Vagina (tissue), 2 donors: ENCODE data around the gene HNRNPA3. TPM values are rescaled to one million over a fixed set of nuclear protein-coding genes. Genes with fewer than 3 reads are reported as not detected.
A peak's percentile ranks its signal among the peaks of the same experiment; 100 is the strongest.

Experiments
- DNase-seq, 2 donors: peaks; one replicate each; pipeline ENCODE4 v3.0.0-alpha.2; 2017; ENCODE audit errors: extremely low spot score in 2 of 2
- H3K27ac ChIP-seq: fragments of 200-600 bp; sonication (generic); one replicate; pipeline ENCODE4 v1.5.1; 2019
- H3K27me3 ChIP-seq: fragments of 200-600 bp; sonication (generic); one replicate; pipeline ENCODE4 v1.5.1; 2019
- H3K36me3 ChIP-seq, 2 donors: fragments of 200-600 bp; sonication (generic); one replicate each; pipeline ENCODE4 v1.5.1; 2017 to 2019
- H3K4me1 ChIP-seq: fragments of 200-600 bp; sonication (generic); one replicate; pipeline ENCODE4 v1.5.1; 2019
- H3K4me3 ChIP-seq, 2 donors: fragments of 200-600 bp; sonication (generic); 1 replicate in 1 of 2; 2 replicates in 1 of 2; pipeline ENCODE4 v1.5.1; 2016 to 2019
- H3K9me3 ChIP-seq: fragments of 200-600 bp; sonication (generic); one replicate; pipeline ENCODE4 v1.5.1; 2019
- POLR2A ChIP-seq, 2 donors: fragments of 450-650 bp; IDR thresholded peaks; one replicate each; pipeline ENCODE4 v1.6.1; 2017; ENCODE audit warnings: antibody characterized with exemption in 2 of 2, mild to moderate bottlenecking in 2 of 2, moderate library complexity in 2 of 2
- POLR2AphosphoS5 ChIP-seq, 2 donors: sonication (generic); formaldehyde crosslinking; IDR thresholded peaks; one replicate each; pipeline ENCODE4 v1.9.0; 2017; ENCODE audit warnings: antibody characterized with exemption in 2 of 2, mild to moderate bottlenecking in 2 of 2, low read depth in 1 of 2; ENCODE audit not compliant: insufficient read depth in 1 of 2
- intact Hi-C: fragments of 100-400 bp; cut with DNase I; formaldehyde crosslinking; loops from one replicate; pipeline ENCODE4 v1.15.1; 2023
- total RNA-seq: library from RNA; depleted of rRNA; stranded (reverse); fragments of >200 nt; gene quantifications from one replicate; pipeline ENCODE4 v1.2.3, GENCODE V29; 2016
- TF ChIP-seq, protein P1 (sequence below), 3 experiments: fragments of 450-650 bp in 2 of 3; fragments of 200-600 bp in 1 of 3; sonication (generic) in 1 of 3; IDR thresholded peaks; one replicate each; pipeline ENCODE4 v1.5.1; 2017 to 2019; ENCODE audit warnings: antibody characterized with exemption in 3 of 3, mild to moderate bottlenecking in 2 of 3, moderate library complexity in 2 of 3

The HNRNPA3 gene
- total RNA-seq: 77.8 TPM

GRCh38 chr2:177212106-177212890 is at the start of gene HNRNPA3:
Gene HNRNPA3 (plus strand): TSS chr2:177212794. CDS start chr2:177212800, 6 bp downstream.
- H3K9me3 ChIP-seq: no peaks in the 10 kb centered on the region
- TF ChIP-seq POLR2A (IDR thresholded peaks at IDR 0.05) (peak in 1 of 2 donors; percentile 92), POLR2AphosphoS5 (IDR thresholded peaks at IDR 0.05; ENCODE audit: insufficient read depth in 1 of 2, low read depth in 1 of 2) (peak; percentile 72 to 95)
- TF ChIP-seq, protein P1, sequence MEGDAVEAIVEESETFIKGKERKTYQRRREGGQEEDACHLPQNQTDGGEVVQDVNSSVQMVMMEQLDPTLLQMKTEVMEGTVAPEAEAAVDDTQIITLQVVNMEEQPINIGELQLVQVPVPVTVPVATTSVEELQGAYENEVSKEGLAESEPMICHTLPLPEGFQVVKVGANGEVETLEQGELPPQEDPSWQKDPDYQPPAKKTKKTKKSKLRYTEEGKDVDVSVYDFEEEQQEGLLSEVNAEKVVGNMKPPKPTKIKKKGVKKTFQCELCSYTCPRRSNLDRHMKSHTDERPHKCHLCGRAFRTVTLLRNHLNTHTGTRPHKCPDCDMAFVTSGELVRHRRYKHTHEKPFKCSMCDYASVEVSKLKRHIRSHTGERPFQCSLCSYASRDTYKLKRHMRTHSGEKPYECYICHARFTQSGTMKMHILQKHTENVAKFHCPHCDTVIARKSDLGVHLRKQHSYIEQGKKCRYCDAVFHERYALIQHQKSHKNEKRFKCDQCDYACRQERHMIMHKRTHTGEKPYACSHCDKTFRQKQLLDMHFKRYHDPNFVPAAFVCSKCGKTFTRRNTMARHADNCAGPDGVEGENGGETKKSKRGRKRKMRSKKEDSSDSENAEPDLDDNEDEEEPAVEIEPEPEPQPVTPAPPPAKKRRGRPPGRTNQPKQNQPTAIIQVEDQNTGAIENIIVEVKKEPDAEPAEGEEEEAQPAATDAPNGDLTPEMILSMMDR (IDR thresholded peaks at IDR 0.05): peak; percentile 0 to 34 (median 25)
- H3K27ac ChIP-seq: peak within 1 kb of the TSS; percentile 100
- peak; percentile 99 to 100 for DNase-seq
- H3K36me3 ChIP-seq: peaks cover under 1 to 20% of the 10 kb centered on the region in 2 donors
- peaks cover 54% of the 10 kb centered on the region for H3K4me1 ChIP-seq
- intact Hi-C loops: loop anchor here (2.0 kb wide), 1 partner anchor 53 kb away; the partner anchor contains the start of gene NFE2L2
- H3K4me3 ChIP-seq: peak within 1 kb of the TSS; percentile 74 to 96
- H3K27me3 ChIP-seq: no peaks in the 10 kb centered on the region

DNA sequence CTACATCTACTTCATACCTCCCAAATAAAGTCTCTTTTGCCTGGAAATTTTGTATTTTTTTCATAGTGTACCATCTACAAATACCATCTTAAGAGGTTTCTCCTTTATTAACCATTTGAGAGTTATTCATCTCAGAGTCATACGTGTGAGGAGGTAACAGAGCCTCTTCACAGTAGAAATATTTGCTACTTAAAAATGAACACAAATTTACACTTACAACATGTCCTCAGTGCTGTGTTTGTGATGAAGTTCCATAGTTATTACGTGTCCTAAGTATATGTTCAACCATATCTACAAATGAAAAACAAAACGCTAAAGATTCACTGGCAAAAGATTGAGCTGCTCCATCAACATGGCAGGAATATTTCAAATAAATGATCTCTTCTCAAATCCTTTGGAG is 48.5 kb upstream of the HNRNPA3 start:
- peak overlapping the region; percentile 24 to 41 for H3K4me3 ChIP-seq
- no peaks in the 10 kb centered on the region for H3K36me3 ChIP-seq
- peak overlapping the region; percentile 93 for H3K27ac ChIP-seq
- peaks cover 40% of the 10 kb centered on the region for H3K4me1 ChIP-seq
- DNase-seq: no peak
- no peaks in the 10 kb centered on the region for H3K9me3 ChIP-seq
- no peaks in the 10 kb centered on the region for H3K27me3 ChIP-seq
- TF ChIP-seq, protein P1 (IDR thresholded peaks at IDR 0.05): no peak
- no peak for TF ChIP-seq POLR2AphosphoS5 (IDR thresholded peaks at IDR 0.05; ENCODE audit: insufficient read depth in 1 of 2, low read depth in 1 of 2)
- TF ChIP-seq POLR2A (IDR thresholded peaks at IDR 0.05): no peak
- intact Hi-C loops: loop anchor here (2.0 to 10.0 kb wide), 2 partner anchors 169 to 591 kb away; no protein-coding TSS in a partner anchor

- peak overlapping the region; percentile 24 to 41 for H3K4me3 ChIP-seq
- intact Hi-C loops: loop anchor here (2.0 to 10.0 kb wide), 3 partner anchors 98 to 590 kb away; partner anchors contain the start of gene NFE2L2
- H3K27ac ChIP-seq: peak overlapping the region; percentile 93
- peak in 1 of 2 donors; percentile 92 for DNase-seq
- TF ChIP-seq, protein P1 (IDR thresholded peaks at IDR 0.05): peak; percentile 92 to 100 (median 99)
- TF ChIP-seq POLR2AphosphoS5 (IDR thresholded peaks at IDR 0.05; ENCODE audit: insufficient read depth in 1 of 2, low read depth in 1 of 2) (peak in 1 of 2 donors; percentile 77), POLR2A (IDR thresholded peaks at IDR 0.05) (no peak)
- H3K4me1 ChIP-seq: peaks cover 44% of the 10 kb centered on the region
- no peaks in the 10 kb centered on the region for H3K36me3 ChIP-seq
- H3K9me3 ChIP-seq: no peaks in the 10 kb centered on the region
- H3K27me3 ChIP-seq: no peaks in the 10 kb centered on the region
These were observed 48.0 kb upstream of the HNRNPA3 start for GRCh38 chr2:177164584-177165052.

- H3K36me3 ChIP-seq: no peaks in the 10 kb centered on the region
These were observed 47.5 kb upstream of the HNRNPA3 start for GRCh38 chr2:177165061-177165583.

More at GRCh38 chr2:177165061-177165583, 47.5 kb upstream of the HNRNPA3 start:
- H3K9me3 ChIP-seq: no peaks in the 10 kb centered on the region
- H3K27ac ChIP-seq: peak overlapping the region; percentile 93
- peak overlapping the region; percentile 24 to 41 for H3K4me3 ChIP-seq
- TF ChIP-seq POLR2A (IDR thresholded peaks at IDR 0.05): no peak
- TF ChIP-seq, protein P1 (IDR thresholded peaks at IDR 0.05): no peak
- TF ChIP-seq POLR2AphosphoS5 (IDR thresholded peaks at IDR 0.05; ENCODE audit: insufficient read depth in 1 of 2, low read depth in 1 of 2): no peak
- DNase-seq: no peak
- H3K27me3 ChIP-seq: no peaks in the 10 kb centered on the region
- H3K4me1 ChIP-seq: peaks cover 48% of the 10 kb centered on the region
- intact Hi-C loops: loop anchor here (2.0 to 10.0 kb wide), 3 partner anchors 97 to 590 kb away; partner anchors contain the start of gene NFE2L2
